A673 (cell line): Measurements from ENCODE around the gene ABHD11.

Experiments used
- EZH2 ChIP-seq: fragments of 200-600 bp; sonication (generic); IDR thresholded peaks from 2 replicates; pipeline ENCODE4 v1.6.1; 2017; ENCODE audit warnings: borderline replicate concordance, low read depth, mild to moderate bottlenecking, mixed read lengths, antibody characterized with exemption, low read length; ENCODE audit not compliant: poor library complexity, severe bottlenecking
- TF ChIP-seq, protein P1 (sequence below): fragments of 300-800, 200-600 bp; sonication (generic); conservative IDR thresholded peaks from 2 replicates; pipeline ENCODE4 v1.5.1; 2017; ENCODE audit warnings: low read depth, mild to moderate bottlenecking, antibody characterized with exemption, low read length, moderate library complexity, mixed read lengths

DNA sequence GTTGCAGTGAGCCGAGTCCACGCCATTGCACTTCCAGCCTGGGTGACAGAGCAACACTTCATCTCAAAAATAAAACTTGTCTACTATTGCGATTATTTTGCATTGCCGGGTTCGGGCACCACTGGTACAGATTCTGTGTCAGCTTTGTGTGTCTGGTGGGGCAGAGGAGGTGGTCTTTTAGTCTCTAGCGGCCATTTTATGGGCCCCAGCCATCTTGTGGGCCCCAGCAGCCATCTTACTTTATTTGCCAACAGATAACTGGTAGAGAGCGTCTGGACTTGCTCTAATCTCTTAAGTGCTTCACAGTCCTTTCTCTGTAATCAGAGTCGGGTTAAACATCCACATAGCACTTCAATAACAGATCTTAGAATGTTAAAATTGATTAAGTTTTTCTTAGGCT, 50.3 kb downstream of the ABHD11 start:
- TF ChIP-seq, protein P1, sequence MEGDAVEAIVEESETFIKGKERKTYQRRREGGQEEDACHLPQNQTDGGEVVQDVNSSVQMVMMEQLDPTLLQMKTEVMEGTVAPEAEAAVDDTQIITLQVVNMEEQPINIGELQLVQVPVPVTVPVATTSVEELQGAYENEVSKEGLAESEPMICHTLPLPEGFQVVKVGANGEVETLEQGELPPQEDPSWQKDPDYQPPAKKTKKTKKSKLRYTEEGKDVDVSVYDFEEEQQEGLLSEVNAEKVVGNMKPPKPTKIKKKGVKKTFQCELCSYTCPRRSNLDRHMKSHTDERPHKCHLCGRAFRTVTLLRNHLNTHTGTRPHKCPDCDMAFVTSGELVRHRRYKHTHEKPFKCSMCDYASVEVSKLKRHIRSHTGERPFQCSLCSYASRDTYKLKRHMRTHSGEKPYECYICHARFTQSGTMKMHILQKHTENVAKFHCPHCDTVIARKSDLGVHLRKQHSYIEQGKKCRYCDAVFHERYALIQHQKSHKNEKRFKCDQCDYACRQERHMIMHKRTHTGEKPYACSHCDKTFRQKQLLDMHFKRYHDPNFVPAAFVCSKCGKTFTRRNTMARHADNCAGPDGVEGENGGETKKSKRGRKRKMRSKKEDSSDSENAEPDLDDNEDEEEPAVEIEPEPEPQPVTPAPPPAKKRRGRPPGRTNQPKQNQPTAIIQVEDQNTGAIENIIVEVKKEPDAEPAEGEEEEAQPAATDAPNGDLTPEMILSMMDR: no peak
- TF ChIP-seq EZH2: no peak
